GM21360 (cell line): ENCODE measurements around the gene PIK3R1.
A peak's percentile ranks its signal among the peaks of the same experiment; 100 is the strongest.

ENCODE experiments used
- ATAC-seq: cut with Tn5 transposase; IDR thresholded peaks from one replicate; pipeline ENCODE4 v1.9.1; 2021; ENCODE audit warnings: mild to moderate bottlenecking, moderate library complexity; ENCODE audit not compliant: unreplicated experiment

PIK3R1 gene

GRCh38 chr5:68215208-68215897 lies at the start of gene PIK3R1:
Gene PIK3R1, plus strand, starts transcription at chr5:68215756. Its CDS starts 10,920 bp downstream, at chr5:68226676.
- ATAC-seq = peak; percentile 80

GRCh38 chr5:68167195-68167651 lies 48.3 kb upstream of the PIK3R1 start:
- no peak for ATAC-seq

GRCh38 chr5:68169903-68170302 lies 45.7 kb upstream of the PIK3R1 start:
- no peak for ATAC-seq

- ATAC-seq = no peak
These were observed 44.6 kb upstream of the PIK3R1 start for GRCh38 chr5:68170826-68171558.

GRCh38 chr5:68172314-68172713 lies 43.2 kb upstream of the PIK3R1 start:
- no peak for ATAC-seq

- no peak for ATAC-seq
These were observed 42.5 kb upstream of the PIK3R1 start for GRCh38 chr5:68173007-68173406.

- ATAC-seq = no peak
These were observed 39.3 kb upstream of the PIK3R1 start for GRCh38 chr5:68176253-68176652.

GRCh38 chr5:68176802-68177479 lies 38.6 kb upstream of the PIK3R1 start:
- ATAC-seq = no peak

- no peak for ATAC-seq
These were observed 37.9 kb upstream of the PIK3R1 start for GRCh38 chr5:68177676-68178075.

GRCh38 chr5:68178579-68178978 lies 37.0 kb upstream of the PIK3R1 start:
- no peak for ATAC-seq

GRCh38 chr5:68180121-68181038 lies 35.2 kb upstream of the PIK3R1 start:
- ATAC-seq = no peak

- no peak for ATAC-seq
These were observed 34.4 kb upstream of the PIK3R1 start for GRCh38 chr5:68181039-68181599.

- no peak for ATAC-seq
These were observed 33.5 kb upstream of the PIK3R1 start for GRCh38 chr5:68182094-68182493.

- no peak for ATAC-seq
These were observed 33.0 kb upstream of the PIK3R1 start for GRCh38 chr5:68182534-68182933.

GRCh38 chr5:68187268-68188055 lies 28.1 kb upstream of the PIK3R1 start:
- ATAC-seq = no peak

- ATAC-seq = no peak
These were observed 26.4 kb upstream of the PIK3R1 start for GRCh38 chr5:68189171-68189570.

GRCh38 chr5:68189613-68190012 lies 25.9 kb upstream of the PIK3R1 start:
- no peak for ATAC-seq

GRCh38 chr5:68190619-68191018 lies 24.9 kb upstream of the PIK3R1 start:
- no peak for ATAC-seq

- no peak for ATAC-seq
These were observed 24.3 kb upstream of the PIK3R1 start for GRCh38 chr5:68191083-68191791.
